Esophagus squamous epithelium (tissue), 4 donors: ENCODE data around the gene PTPN21.

Source experiments
- CTCF ChIP-seq, 6 experiments: fragments of 450-650 bp in 4 of 6; fragments of 200-600 bp in 2 of 6; sonication (generic) in 2 of 6; IDR thresholded peaks; one replicate each; pipeline ENCODE4 v1.5.1; 2016 to 2019; ENCODE audit warnings: antibody characterized with exemption in 6 of 6, mild to moderate bottlenecking in 4 of 6, moderate library complexity in 4 of 6
- POLR2A ChIP-seq, 4 donors: fragments of 450-650 bp; IDR thresholded peaks; one replicate each; pipeline ENCODE4 v1.6.1; 2017; ENCODE audit warnings: antibody characterized with exemption in 4 of 4, mild to moderate bottlenecking in 4 of 4, moderate library complexity in 3 of 4

- no peak for TF ChIP-seq POLR2A (IDR thresholded peaks at IDR 0.05)
- TF ChIP-seq CTCF (IDR thresholded peaks at IDR 0.05) = no peak
Observed at GRCh38 chr14:88563845-88564244, 9.0 kb upstream of the PTPN21 start.
